Measurements from ENCODE around the gene SUGP2. TPM values are rescaled to one million over a fixed set of nuclear protein-coding genes. Genes with fewer than 3 reads are reported as not detected.

SUGP2 gene
- total RNA-seq, 1 experiment from 2014 or later: 95.2 TPM

DNA sequence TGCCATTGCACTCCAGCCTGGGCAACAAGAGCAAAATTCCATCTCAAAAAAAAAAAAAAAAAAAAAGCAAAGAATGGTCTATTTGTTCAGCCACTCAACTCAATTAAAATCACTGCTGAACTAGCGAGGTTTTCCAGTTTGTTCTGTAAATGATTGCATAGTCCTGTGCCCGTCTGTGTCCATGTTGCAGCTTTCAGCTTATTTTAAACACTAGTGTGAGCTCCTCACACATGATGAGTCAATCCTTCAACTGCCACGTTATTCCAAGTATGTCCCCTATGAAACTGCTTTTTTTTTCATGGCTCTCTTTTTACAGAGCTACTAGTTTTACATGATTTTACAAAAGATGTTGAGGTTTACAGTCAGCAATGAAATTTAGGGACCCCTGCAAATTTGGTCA lies 12.2 kb downstream of the SUGP2 start:
- Histone ChIP-seq H4K8ac (replicated peaks; ENCODE audit: insufficient read length, low read depth, low read length) (no peak overlapping the region), H3K9ac (ENCODE audit: extremely low read depth, insufficient read length, low read length) (no peak overlapping the region), H2BK15ac (ENCODE audit: low read depth, low read length) (no peak overlapping the region), H3K56ac (ENCODE audit: insufficient read length, low read depth, low read length) (no peak overlapping the region), H3K14ac (ENCODE audit: insufficient read depth, low read length) (no peak overlapping the region), H3K18ac (ENCODE audit: insufficient read length, low read depth, low read length) (no peak overlapping the region), H3K79me2 (ENCODE audit: insufficient read depth, low read length) (no peaks in the 10 kb centered on the region), H2BK5ac (ENCODE audit: insufficient read length, low read length) (no peak overlapping the region), H3K23me2 (ENCODE audit: insufficient read length, low read depth, low read length, poor library complexity, severe bottlenecking) (no peaks in the 10 kb centered on the region), H4K91ac (ENCODE audit: insufficient read length, low read depth, low read length) (no peak overlapping the region), H3K27ac (ENCODE audit: insufficient read length, low read depth, low read length) (no peak overlapping the region), H3K23ac (ENCODE audit: insufficient read length, low read depth, low read length) (no peak overlapping the region), H3K4me1 (ENCODE audit: insufficient read depth, low read length) (no peaks in the 10 kb centered on the region), H2BK20ac (ENCODE audit: low read depth, low read length, poor library complexity, severe bottlenecking) (no peak overlapping the region), H2BK12ac (ENCODE audit: insufficient read length, low read depth, low read length) (no peak overlapping the region), H2AFZ (ENCODE audit: low read length) (no peak overlapping the region), H2AK5ac (ENCODE audit: insufficient read length, low read length) (no peak overlapping the region), H3K4me2 (ENCODE audit: insufficient read depth, insufficient read length, low read length) (no peak overlapping the region), H3K27me3 (ENCODE audit: insufficient read depth, low read length) (no peaks in the 10 kb centered on the region), H4K20me1 (ENCODE audit: control insufficient read depth, insufficient read depth, insufficient read length) (no peaks in the 10 kb centered on the region), H2BK120ac (ENCODE audit: low read depth, low read length, poor library complexity, severe bottlenecking) (no peak overlapping the region), H3K4ac (ENCODE audit: low read depth, low read length) (no peak overlapping the region), H3K79me1 (ENCODE audit: insufficient read depth, low read depth, low read length, poor library complexity, severe bottlenecking) (peaks cover 10% of the 10 kb centered on the region), H3T11ph (ENCODE audit: low read length) (no peak overlapping the region), H4K5ac (ENCODE audit: insufficient read length, low read depth, low read length) (no peak overlapping the region), H3K9me3 (ENCODE audit: control insufficient read depth, low read depth, low read length) (no peaks in the 10 kb centered on the region)
- no CpG with 5 or more reads among the region's 3 CpGs for WGBS (ENCODE audit: extremely low coverage, insufficient read length, low lambda C conversion rate)
- no peak for DNase-seq
- TF ChIP-seq, protein P1, sequence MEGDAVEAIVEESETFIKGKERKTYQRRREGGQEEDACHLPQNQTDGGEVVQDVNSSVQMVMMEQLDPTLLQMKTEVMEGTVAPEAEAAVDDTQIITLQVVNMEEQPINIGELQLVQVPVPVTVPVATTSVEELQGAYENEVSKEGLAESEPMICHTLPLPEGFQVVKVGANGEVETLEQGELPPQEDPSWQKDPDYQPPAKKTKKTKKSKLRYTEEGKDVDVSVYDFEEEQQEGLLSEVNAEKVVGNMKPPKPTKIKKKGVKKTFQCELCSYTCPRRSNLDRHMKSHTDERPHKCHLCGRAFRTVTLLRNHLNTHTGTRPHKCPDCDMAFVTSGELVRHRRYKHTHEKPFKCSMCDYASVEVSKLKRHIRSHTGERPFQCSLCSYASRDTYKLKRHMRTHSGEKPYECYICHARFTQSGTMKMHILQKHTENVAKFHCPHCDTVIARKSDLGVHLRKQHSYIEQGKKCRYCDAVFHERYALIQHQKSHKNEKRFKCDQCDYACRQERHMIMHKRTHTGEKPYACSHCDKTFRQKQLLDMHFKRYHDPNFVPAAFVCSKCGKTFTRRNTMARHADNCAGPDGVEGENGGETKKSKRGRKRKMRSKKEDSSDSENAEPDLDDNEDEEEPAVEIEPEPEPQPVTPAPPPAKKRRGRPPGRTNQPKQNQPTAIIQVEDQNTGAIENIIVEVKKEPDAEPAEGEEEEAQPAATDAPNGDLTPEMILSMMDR (conservative IDR thresholded peaks at IDR 0.05): no peak
- Mint-ChIP-seq H3K36me3 (ENCODE audit: insufficient read depth in 1 of 3, low read depth in 3 of 3) (peaks cover 40 to 76% (median 76%) of the 10 kb centered on the region in 3 experiments; a peak in 6 of 7 replicates), H3K27me3 (ENCODE audit: low read depth) (no peaks in the 10 kb centered on the region), H3K27ac (no peak overlapping the region), H3K4me3 (no peak overlapping the region), H3K4me1 (no peaks in the 10 kb centered on the region), H3K9me3 (no peaks in the 10 kb centered on the region)
